ENCODE data around the gene TAS2R16.

TAS2R16 gene

DNA sequence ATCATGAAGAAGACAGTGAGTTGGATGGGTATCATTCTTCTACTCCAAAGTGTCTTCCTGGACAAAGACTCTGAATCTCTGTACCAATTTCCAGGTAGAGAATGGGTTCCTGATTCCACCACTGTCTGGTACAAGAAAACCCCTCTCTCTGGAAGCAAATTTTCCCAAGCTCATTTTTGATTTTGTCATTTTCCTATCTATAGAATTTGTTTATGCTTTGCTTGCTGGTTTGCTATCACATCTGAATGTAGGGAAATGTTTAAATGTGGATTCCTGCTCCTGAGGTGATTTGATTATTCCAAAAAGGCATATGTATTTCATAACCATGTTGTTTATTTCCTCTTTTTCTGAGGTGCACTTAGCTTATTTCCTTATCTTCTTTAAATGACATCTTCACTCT lies at the start of gene TAS2R16:
TAS2R16 (minus strand) TSS at position 101 of the 400 bp plus-strand sequence; CDS start at position 35, 66 bp downstream.
- no peak for DNase-seq

DNA sequence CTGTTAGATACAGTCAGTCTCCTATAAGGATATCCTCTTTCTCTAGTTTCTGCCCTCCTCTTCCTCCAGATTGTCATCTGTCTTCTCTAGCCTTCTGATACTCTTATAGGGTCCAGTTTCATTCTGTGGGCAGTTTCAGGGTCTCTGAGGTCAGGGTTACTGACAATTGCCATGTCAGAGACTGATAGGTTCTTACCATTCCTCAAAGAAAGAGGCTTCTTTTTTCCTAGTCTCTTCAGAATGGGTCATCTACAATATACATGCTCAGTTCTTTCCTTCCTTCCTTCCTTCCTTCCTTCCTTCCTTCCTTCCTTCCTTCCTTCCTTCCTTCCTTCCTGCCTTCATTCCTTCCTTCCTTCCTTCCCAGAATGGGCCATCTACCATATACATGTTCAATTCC lies 48.1 kb upstream of the TAS2R16 start:
- no peak for DNase-seq

DNA sequence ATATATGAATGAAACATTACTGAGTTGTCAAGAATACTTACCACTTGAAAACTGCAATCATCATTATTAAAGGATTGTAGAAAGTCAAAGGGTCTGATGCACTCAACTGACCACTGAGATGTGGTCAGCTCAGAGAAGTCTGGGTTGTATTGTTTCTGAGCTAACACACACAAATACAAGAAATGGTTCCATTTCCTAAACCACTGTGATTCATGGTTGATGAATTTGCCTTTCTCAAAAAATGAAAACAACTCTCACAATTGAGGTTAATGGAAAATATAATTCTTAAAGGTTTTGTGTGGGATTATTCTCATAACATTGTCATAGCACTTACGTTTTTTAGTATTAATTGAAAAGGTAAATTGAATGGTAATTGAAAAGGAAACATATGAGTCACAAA lies 45.6 kb upstream of the TAS2R16 start:
- DNase-seq: no peak

DNA sequence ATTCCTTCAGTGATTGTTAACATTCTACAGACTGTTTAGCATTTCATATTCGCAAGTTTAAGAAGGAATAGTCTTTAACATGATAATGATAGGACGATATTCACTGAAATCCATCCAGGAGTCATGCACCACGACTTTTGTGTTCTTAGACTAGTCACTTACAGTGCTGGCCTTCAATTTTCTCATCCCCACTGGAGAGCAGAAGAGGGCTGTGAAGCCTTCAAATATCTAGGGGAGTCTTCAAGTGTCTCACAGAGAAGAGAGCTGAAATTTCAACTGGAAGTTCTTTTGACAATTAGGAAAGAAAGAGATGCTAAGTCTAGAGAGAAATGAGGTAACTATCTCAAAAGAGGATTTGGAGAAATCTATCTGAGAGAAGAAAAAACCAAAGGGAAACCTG lies 43.8 kb upstream of the TAS2R16 start:
- DNase-seq: no peak

GRCh38 chr7:123034106-123034505 lies 38.6 kb upstream of the TAS2R16 start:
- DNase-seq: no peak

DNA sequence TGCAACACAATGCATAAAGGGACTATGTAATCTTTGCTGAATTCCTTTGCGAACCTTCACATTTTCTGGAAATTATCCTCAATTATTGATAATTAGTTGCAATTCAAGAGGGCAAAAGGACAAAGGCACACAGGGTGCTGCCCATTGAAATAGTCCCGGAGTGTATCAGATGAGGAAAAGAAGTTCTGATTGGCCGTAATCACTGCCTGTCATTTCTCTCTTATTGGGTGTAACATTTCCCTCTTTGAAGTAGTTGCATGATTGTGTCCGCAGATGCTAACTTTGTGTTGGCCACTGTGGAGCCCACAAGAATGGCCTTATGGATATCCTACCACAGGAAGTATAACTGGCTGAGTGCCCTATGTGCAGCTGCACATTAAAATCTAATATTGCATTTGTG lies 35.1 kb upstream of the TAS2R16 start:
- DNase-seq: no peak

DNA sequence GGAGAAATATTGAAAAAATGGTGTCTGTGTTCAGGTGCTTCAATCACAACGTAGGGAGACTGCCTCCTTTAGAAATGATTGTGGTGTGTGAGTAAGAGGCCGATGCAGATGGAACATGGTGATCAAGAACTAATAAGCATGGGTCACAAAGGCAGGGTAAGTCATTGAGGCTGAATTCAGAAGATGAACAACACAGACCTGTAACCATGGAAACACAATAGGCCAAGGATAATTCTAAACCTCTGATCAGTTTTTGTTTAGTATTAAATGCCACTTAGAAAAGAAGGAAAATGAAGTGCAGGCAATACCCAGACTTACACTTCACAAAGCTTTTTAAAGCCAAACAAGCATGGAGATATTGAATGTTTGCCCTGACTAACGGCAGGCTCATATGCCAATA lies 32.8 kb upstream of the TAS2R16 start:
- no peak for DNase-seq

GRCh38 chr7:123026251-123026650 lies 30.8 kb upstream of the TAS2R16 start:
- DNase-seq: no peak

DNA sequence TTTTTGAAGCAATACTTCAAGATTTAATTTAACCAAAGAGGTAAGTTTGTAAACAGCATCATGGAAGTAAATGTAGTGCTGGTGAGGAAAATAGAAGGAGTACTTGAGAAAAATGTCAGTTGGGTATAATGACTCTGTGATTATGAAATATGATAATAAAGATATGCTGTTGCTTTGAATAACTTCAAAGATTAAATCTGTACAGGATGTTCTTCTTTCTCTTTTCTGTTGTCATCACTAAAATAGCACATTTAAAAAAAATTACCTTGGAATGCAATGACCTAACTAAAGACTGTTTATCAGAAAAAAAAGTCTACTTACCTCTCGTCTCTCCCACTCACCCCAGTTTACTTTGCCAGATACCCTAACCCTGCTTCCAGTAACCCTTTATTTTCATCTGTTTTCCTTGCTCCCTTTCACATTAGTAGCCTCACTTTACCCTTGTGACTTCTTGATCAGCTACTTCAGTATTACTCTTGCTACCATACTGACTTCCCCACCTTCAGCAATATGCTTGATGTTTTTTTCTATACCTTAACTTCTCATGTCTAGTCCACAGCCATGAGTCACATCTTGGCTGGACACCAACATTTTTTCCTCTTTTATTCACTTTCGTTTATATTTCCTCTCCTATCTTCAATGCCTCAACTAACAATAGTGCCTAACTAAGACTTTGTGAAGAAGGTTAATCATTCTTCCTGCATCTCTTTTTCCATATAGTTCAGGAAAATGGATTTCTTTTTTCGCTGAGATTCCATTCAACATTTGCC lies 29.7 kb upstream of the TAS2R16 start:
- no peak for DNase-seq

DNA sequence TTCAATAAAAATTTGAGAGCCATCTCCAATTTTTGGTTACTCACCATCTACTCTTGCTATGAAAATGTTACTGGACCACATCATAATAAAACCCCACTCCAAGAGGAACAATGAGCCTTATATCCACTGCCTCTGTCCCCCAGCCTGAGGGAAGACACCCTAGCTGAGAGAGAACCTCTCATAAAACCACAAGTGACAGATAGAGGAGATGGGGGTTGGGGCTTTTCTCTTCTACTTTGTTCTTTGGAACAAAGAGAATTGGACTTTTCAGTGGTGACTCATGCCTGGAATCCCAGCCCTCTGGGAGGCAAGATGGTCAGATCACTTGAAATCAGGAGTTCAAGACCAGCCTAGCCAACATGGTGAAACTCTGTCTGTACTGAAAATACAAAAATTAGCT lies 27.6 kb upstream of the TAS2R16 start:
- no peak for DNase-seq

- no peak for DNase-seq
Measured at GRCh38 chr7:123022576-123022975, 27.1 kb upstream of the TAS2R16 start.

GRCh38 chr7:123012435-123012834 lies 16.9 kb upstream of the TAS2R16 start:
- DNase-seq: no peak

- DNase-seq: no peak
Measured at GRCh38 chr7:123011766-123012369, 16.4 kb upstream of the TAS2R16 start.

DNA sequence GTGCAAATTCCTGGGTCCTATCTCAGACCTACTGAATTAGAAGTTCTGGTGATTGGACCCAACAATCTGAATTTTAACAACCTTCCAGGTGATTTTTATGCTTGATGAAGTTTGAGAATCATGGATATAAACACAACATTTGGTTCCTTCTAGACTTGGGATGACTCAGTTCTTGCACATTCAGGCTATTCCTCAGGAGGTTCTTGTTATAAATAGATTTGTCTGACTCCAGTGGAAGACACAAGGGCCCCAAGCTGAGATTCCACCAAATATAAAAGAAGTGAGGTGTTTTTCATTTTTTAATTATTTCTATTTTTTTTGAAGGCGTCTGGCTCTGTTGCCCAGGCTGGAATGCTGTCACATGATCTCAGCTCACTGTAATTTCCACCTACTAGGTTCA lies 9.4 kb upstream of the TAS2R16 start:
- DNase-seq: no peak

DNA sequence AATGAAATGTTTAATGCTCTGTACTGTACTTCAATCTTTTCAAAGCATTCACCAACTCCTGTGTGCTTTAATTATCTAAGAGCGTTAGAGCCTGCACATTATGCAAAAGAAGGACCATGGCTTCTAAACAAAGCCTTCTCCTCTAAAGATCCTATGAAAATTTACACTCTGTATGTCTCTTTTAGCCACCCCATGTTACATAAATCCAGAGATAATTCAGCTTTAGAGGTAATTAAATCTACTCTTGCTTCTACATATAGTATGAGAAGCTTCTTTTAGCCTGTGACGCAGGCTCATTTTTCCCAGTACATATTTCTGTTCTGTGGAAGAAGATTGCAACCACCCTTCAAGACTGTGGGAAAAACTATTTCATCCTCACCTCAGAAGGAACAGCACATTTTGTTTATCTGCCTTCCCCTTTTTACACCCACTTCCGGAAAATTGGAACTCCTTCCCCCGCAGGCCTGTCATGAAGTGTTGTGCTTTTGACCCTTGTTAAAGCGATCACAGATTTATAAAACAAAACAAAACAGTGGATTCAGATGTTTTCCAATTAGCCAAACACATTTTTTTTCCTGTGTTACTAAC lies 8.1 kb upstream of the TAS2R16 start:
- DNase-seq: no peak

- DNase-seq: no peak
Measured at GRCh38 chr7:122989577-122989976, 5.9 kb downstream of the TAS2R16 start.

DNA sequence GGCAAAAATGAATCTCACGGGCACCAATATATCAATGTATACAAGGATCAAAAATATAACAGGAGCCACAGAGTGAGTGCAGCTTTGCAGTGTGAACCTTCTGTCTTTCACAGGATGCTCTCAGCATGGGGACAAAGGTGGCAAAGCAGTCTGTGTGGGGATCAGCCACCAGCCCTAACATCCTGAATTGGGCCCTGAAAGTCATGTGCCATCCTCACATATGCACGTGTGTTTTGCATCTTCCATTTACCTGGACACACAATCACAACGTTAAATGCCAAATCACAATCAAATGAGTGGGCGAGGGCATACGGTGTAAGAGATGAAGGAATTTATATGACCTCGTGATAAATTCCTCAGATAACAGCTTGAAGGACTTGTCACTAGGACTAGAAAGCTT lies 6.5 kb downstream of the TAS2R16 start:
- no peak for DNase-seq

DNA sequence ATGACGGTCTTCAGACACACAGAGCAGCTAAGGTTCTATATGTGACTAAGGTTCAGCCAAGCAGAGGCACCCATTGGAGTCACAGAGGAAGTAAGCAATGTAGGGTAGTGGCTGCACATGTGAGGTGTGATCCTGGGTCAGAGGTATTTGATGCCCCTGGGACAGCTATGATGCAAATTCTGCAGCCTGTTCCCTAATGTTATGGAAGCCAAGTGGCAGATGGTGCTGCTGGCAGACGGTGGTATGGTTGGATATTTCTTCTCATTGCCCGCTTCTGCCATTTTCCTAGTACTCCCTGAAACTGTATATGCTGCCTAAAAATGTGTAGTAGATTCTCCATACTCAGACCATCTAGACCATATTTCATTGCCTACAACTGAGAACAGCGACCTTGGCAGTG lies 7.2 kb downstream of the TAS2R16 start:
- no peak for DNase-seq

GRCh38 chr7:122987463-122987862 lies 8.0 kb downstream of the TAS2R16 start:
- no peak for DNase-seq

- no peak for DNase-seq
Measured at GRCh38 chr7:122984021-122984420, 11.5 kb downstream of the TAS2R16 start.

DNA sequence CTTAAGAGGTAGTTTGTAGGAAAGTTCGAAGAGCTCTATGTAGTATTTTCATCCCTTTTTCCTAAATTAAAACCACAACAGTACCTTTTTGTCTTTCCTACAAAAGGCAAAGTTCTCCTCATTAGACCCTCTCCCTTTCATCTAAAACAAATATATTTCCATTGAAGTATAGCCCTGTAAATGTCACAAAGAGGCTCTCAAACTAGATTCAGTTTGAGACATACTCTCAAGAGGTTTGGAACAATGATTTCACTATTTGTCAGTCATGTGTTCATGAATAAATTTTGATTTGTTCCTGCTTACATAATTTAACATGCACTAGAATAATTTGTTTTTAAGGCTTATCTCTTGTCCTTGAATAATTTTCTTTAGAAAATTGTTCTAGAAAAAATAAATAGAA lies 12.2 kb downstream of the TAS2R16 start:
- DNase-seq: no peak

DNA sequence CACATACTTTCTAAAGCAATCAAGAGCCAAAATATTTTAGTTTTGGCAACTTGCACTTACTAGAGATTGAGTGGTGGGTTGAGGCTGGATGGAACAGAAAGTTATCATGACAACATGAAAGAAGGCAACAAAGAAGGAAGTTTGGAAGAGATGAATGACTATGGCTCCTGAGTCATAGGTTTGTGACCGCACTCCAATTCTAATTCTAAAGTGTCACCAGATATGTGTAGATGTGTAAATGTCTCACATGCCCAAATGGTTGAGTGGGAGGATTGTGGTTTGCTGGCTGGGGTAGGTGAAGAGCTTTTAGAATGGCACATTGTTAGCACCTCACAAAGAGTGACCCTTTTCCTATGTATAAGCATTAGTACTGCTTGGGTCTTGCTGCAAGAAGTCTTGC lies 20.2 kb downstream of the TAS2R16 start:
- no peak for DNase-seq

GRCh38 chr7:122974229-122974628 lies 21.3 kb downstream of the TAS2R16 start:
- no peak for DNase-seq

DNA sequence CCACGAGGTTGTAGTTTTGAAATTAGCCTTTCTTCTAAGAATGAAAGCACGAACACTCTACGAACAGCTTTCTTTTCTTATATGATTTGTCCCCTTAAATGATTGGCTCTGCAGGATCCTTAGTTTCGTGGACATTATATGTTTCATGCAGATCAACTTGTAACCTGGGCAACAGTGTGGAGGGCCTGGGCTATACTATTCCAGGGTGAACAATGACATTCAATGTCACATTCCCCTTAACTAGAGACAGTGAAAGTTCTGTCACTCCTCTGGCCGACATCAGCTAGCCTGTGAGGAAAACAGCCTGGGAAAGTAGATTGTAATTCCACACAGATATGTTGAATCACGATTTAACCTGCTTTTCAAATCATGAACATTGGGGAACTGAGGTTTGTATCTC lies 23.4 kb downstream of the TAS2R16 start:
- DNase-seq: no peak

All from activated effector memory CD4-positive, alpha-beta T cell treated with Interleukin-2 at 50 U/mL for 16 hours (primary cell).